Brain pericyte (primary cell): ENCODE data around the gene OR4X1.
"Not testable (repeated sequence)": the region's sequence is repeated elsewhere in the genome, so short reads cannot be mapped to it uniquely, and the experiment has no call there.

Experiments
- DNase-seq: peaks from one replicate; pipeline ENCODE4 v3.0.0-alpha.2; 2012; ENCODE audit warnings: low read depth, low spot score

The OR4X1 gene, protein sequence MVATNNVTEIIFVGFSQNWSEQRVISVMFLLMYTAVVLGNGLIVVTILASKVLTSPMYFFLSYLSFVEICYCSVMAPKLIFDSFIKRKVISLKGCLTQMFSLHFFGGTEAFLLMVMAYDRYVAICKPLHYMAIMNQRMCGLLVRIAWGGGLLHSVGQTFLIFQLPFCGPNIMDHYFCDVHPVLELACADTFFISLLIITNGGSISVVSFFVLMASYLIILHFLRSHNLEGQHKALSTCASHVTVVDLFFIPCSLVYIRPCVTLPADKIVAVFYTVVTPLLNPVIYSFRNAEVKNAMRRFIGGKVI

DNA sequence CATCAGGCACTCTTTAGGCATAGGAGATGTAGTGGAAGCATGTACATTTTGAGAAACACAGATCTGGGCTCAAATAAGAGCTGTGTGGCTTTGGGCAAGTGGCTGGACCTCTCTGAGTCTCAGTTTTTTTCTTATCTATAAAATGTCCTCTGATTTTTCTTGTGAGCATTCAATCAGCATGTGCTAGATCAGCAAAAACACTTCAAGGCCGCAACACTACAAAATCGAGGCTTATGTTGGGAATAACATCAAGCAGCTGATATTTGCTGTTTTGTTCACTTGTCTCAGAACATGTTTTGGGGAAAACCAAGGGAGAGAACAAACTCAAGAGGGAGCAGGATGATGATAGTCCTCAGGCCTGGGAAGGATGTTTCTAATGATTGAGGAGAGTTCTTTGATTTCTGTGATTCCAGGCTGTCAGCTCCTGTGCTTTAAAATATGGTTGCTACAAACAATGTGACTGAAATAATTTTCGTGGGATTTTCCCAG, at the start of gene OR4X1:
Gene OR4X1 (plus strand): TSS at position 439 of the 489 bp plus-strand sequence. CDS start 0 bp downstream, at position 439.
- no peak for DNase-seq

DNA sequence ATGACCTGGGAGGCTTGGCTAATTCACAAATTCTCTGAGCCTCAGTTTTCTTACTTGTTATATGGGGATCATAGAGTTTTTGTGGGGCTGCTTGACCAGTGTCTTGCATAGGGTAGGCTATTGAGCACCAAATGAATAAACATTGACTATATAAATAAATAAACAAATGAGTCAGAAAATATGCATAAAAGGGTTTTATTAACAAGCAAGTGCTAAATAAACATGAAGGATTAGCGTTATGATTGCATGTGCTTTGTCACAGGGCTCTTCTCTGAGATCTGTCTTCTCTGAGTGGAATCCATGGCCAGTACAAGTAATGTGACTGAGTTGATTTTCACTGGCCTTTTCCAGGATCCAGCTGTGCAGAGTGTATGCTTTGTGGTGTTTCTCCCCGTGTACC, 47.2 kb upstream of the OR4X1 start, which contains the start of gene OR4B1:
Gene OR4B1 (plus strand): TSS at position 301 of the 400 bp plus-strand sequence. CDS start 0 bp downstream, at position 301.
- DNase-seq, result no peak

- no peak for DNase-seq
These were observed 34.9 kb upstream of the OR4X1 start for GRCh38 chr11:48228761-48229160.

DNA sequence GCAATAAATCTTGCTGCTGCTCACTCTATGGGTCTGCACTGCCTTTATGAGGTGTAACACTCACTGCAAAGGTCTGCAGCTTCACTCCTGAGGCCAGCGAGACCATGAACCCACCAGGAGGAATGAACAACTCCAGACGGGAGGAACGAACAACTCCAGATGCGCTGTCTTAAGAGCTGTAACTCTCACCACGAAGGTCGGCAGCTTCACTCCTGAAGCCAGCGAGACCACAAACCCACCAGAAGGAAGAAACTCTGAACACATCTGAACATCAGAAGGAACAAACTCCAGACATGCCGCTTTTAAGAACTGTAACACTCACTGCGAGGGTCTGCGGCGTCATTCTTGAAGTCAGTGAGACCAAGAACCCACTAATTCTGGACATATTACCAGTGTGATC, 33.6 kb upstream of the OR4X1 start:
- DNase-seq, result not testable (repeated sequence)

- no peak for DNase-seq
These were observed 25.9 kb upstream of the OR4X1 start for GRCh38 chr11:48237727-48238126.

DNA sequence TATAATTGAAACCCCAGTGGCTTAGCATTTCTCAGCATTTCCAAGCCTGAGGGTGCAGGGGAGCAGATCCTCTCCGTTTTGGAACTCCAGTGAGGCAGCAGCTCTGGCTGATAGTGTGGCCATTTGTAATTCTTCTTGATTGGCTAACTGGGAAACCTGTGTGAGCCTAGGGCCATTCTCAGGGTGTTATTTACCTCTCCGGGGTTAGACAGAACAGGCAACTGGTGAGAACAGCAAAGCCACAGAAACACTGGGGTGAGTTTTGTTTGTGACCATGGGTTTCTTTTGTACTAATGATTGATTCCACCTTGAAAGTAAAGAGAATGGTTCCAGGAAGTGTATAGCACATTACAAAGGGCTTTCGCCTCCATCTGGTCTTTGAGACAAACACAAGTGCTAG, 21.2 kb upstream of the OR4X1 start:
- no peak for DNase-seq

GRCh38 chr11:48244804-48245203, 18.9 kb upstream of the OR4X1 start, which contains the start of gene OR4X2:
Gene OR4X2, plus strand, starts transcription at chr11:48245104. Its CDS starts 0 bp downstream, at chr11:48245104.
- DNase-seq, result no peak

DNA sequence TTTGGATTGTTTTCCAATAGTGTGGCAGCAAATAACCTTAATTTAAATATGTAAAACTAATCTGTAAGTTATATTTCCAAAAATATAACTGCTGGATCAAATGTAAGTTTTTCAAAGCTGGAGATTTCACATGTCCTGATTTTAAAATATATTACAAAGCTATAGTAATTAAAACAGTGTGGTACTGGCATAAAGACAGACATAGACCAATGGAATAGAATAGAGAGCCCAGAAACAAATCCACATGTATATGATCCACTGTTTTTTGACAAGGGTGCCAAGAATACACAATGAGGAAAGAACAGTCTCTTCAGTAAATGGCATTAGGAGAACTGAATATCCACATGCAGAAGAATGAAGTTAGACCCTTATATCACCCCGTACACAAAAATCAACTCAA, 14.8 kb upstream of the OR4X1 start:
- no peak for DNase-seq

DNA sequence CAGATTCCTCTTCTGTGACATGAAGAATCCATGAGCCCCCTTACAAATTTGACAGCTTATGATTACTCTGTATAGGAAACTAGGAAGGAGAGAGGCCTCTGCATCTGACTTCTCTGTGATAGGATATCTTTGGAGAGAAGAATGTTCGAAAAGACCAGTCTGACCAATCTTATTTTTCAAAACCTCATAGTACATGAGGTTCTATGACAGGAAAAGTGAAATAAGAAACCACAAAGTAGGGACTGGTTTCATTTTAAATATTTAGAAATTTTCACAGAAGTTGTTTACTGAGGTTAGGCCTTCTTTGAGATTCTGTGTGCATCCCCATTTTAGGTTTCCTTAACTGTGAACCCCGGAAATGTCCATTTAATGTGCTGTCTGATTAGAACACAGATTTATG, 2.1 kb upstream of the OR4X1 start:
- DNase-seq, result no peak

- DNase-seq, result no peak
These were observed 7.0 kb downstream of the OR4X1 start for GRCh38 chr11:48270621-48271020.

- DNase-seq, result no peak
These were observed 8.9 kb downstream of the OR4X1 start for GRCh38 chr11:48272606-48273005.

- DNase-seq, result no peak
These were observed 42.3 kb downstream of the OR4X1 start, which contains the start of gene OR4S1 for GRCh38 chr11:48305923-48306322. Gene OR4S1, plus strand, starts transcription at chr11:48306223. Its CDS starts 0 bp downstream, at chr11:48306223.

DNA sequence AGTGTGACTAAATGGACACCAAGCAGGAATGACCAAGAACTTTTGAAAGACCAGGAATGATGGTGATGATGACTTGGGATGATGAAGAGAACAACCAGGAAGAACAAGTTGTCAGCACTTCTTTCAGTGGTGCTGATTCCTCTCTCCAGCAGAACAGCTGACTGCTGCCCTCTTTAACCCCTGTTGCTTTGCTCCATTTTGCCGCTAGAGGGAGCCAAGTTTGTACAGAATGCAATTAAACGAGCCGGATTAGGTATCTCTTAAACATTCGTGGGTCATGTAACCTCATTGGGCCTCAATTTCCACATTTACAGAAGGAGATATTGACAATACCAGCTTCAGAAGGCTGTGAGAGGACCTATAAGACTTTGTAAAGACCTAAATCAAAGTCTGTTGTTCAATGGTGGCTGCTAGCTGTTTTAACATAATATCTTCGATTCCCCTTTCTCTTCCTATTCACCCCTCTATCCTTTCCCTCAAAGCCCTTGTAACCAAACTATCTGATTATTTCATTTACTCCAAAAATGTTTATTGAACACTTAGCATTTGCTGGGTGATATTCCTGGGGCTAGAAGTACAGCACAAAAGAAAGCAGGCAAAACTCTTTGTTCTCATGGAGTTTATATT, 44.2 kb downstream of the OR4X1 start:
- DNase-seq, result no peak

DNA sequence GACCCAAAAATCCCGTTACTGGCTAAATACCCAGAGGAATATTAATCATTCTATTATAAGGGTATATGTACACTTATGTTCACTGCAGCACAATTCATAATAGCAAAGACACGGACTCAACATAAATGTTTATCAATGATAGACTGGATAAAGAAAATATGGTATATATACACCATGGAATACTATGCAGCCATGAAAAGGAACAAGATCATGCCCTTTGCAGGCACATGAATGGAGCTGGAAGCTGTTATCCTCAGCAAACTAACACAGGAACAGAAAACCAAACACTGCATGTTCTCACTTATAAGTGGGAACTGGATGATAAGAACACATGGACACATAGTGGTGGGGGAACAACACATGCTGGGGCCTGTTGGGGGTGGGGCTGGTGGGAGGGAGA, 49.9 kb downstream of the OR4X1 start:
- not testable (repeated sequence) for DNase-seq
